Karpas-422 (cell line): ENCODE measurements around the gene ABLIM1. TPM values are rescaled to one million over a fixed set of nuclear protein-coding genes. Genes with fewer than 3 reads are reported as not detected.

Experiments
- DNase-seq: peaks from one replicate; pipeline ENCODE4 v3.0.0-alpha.2; 2015
- H2AFZ ChIP-seq: fragments of 200-600 bp; sonication (generic); 2 replicates; pipeline ENCODE4 v1.6.1; 2014; ENCODE audit warnings: antibody characterized with exemption, low read length, mixed read lengths
- H3K27ac ChIP-seq: fragments of 200-600 bp; sonication (generic); 2 replicates; pipeline ENCODE4 v1.5.1; 2014; ENCODE audit warnings: mild to moderate bottlenecking, low read length, moderate library complexity
- H3K27me3 ChIP-seq: fragments of 200-600 bp; sonication (generic); 2 replicates; pipeline ENCODE4 v1.6.1; 2014; ENCODE audit warnings: low read length, mixed read lengths
- H3K36me3 ChIP-seq: fragments of 200-600 bp; sonication (generic); 2 replicates; pipeline ENCODE4 v1.6.1; 2014; ENCODE audit warnings: low read length, mixed read lengths; ENCODE audit not compliant: insufficient read depth
- H3K4me1 ChIP-seq: fragments of 200-600 bp; sonication (generic); 2 replicates; pipeline ENCODE4 v1.6.1; 2014; ENCODE audit warnings: mild to moderate bottlenecking, low read length, mixed read lengths
- H3K4me2 ChIP-seq: fragments of 200-600 bp; sonication (generic); 2 replicates; pipeline ENCODE4 v1.6.1; 2014; ENCODE audit warnings: low read length, low read depth, mild to moderate bottlenecking; ENCODE audit not compliant: poor library complexity, severe bottlenecking
- H3K4me3 ChIP-seq: fragments of 200-600 bp; sonication (generic); 2 replicates; pipeline ENCODE4 v1.5.1; 2014; ENCODE audit warnings: mild to moderate bottlenecking, antibody characterized with exemption, low read length, mixed read lengths
- H3K79me2 ChIP-seq: fragments of 200-600 bp; sonication (generic); 2 replicates; pipeline ENCODE4 v1.6.1; 2014; ENCODE audit warnings: mild to moderate bottlenecking, low read length, mixed read lengths
- H3K9ac ChIP-seq: fragments of 200-600 bp; sonication (generic); 2 replicates; pipeline ENCODE4 v1.6.0; 2014; ENCODE audit warnings: low read length
- H3K9me2 ChIP-seq: fragments of 200-600 bp; sonication (generic), shearing (Covaris generic); replicated peaks from 2 replicates; pipeline ENCODE4 v1.6.0; 2014; ENCODE audit warnings: mild to moderate bottlenecking, low read length, moderate library complexity; ENCODE audit not compliant: insufficient read depth
- H3K9me3 ChIP-seq: fragments of 300-700, 200-600 bp; sonication (generic); 2 replicates; pipeline ENCODE4 v1.6.1; 2014; ENCODE audit warnings: low read length, mixed read lengths
- H4K20me1 ChIP-seq: fragments of 200-600 bp; sonication (generic); 2 replicates; pipeline ENCODE4 v1.6.1; 2014; ENCODE audit warnings: mild to moderate bottlenecking, antibody characterized with exemption, low read length, low read depth; ENCODE audit not compliant: insufficient read depth
- total RNA-seq: library from RNA; depleted of rRNA; stranded (reverse); fragments of >200 nt; shearing (Covaris generic); gene quantifications from 2 replicates; pipeline ENCODE4 v1.2.3, GENCODE V29; 2014; ENCODE audit warnings: low replicate concordance

Gene ABLIM1
- total RNA-seq, 1 experiment from 2014 or later, result 131 TPM

- DNase-seq, result no peak
- Histone ChIP-seq H2AFZ (no peak overlapping the region), H3K4me3 (no peak overlapping the region), H3K9ac (no peak overlapping the region), H3K9me2 (no peaks in the 10 kb centered on the region), H3K79me2 (no peaks in the 10 kb centered on the region), H3K27me3 (no peaks in the 10 kb centered on the region), H3K9me3 (no peaks in the 10 kb centered on the region), H3K4me1 (no peaks in the 10 kb centered on the region), H3K4me2 (no peak overlapping the region), H3K27ac (no peak overlapping the region), H3K36me3 (no peaks in the 10 kb centered on the region), H4K20me1 (no peaks in the 10 kb centered on the region)
Observed at GRCh38 chr10:114566064-114566463, 92.0 kb downstream of the ABLIM1 start.

- H2AFZ ChIP-seq, result no peak overlapping the region
- DNase-seq, result no peak
- H3K9ac ChIP-seq, result no peak overlapping the region
- no peaks in the 10 kb centered on the region for H3K9me2 ChIP-seq
- no peak overlapping the region for H3K27ac ChIP-seq
- no peaks in the 10 kb centered on the region for H3K36me3 ChIP-seq
- H3K27me3 ChIP-seq, result no peaks in the 10 kb centered on the region
- no peaks in the 10 kb centered on the region for H3K79me2 ChIP-seq
- no peaks in the 10 kb centered on the region for H3K9me3 ChIP-seq
- H4K20me1 ChIP-seq, result no peaks in the 10 kb centered on the region
- H3K4me2 ChIP-seq, result no peak overlapping the region
- H3K4me3 ChIP-seq, result no peak overlapping the region
- no peaks in the 10 kb centered on the region for H3K4me1 ChIP-seq
Observed at GRCh38 chr10:114565066-114565465, 93.0 kb downstream of the ABLIM1 start.

- no peak for DNase-seq
- no peaks in the 10 kb centered on the region for H4K20me1 ChIP-seq
Observed at GRCh38 chr10:114561008-114561523, 97.0 kb downstream of the ABLIM1 start.

GRCh38 chr10:114560144-114560543 is 97.9 kb downstream of the ABLIM1 start:
- Histone ChIP-seq H3K4me1 (no peaks in the 10 kb centered on the region), H3K27me3 (no peaks in the 10 kb centered on the region), H3K4me3 (no peak overlapping the region)

More at GRCh38 chr10:114561008-114561523, 97.0 kb downstream of the ABLIM1 start:
- H3K9ac ChIP-seq, result no peak overlapping the region
- H3K79me2 ChIP-seq, result no peaks in the 10 kb centered on the region
- no peak overlapping the region for H3K4me2 ChIP-seq
- H3K27ac ChIP-seq, result no peak overlapping the region
- H3K9me3 ChIP-seq, result no peaks in the 10 kb centered on the region
- no peak overlapping the region for H2AFZ ChIP-seq
- no peak overlapping the region for H3K4me3 ChIP-seq
- H3K9me2 ChIP-seq, result no peaks in the 10 kb centered on the region
- H3K36me3 ChIP-seq, result no peaks in the 10 kb centered on the region
- H3K27me3 ChIP-seq, result no peaks in the 10 kb centered on the region
- H3K4me1 ChIP-seq, result no peaks in the 10 kb centered on the region

GRCh38 chr10:114559636-114560035 is 98.4 kb downstream of the ABLIM1 start:
- H3K9me3 ChIP-seq, result no peaks in the 10 kb centered on the region
- no peak overlapping the region for H2AFZ ChIP-seq
- H3K27ac ChIP-seq, result no peak overlapping the region
- H3K9me2 ChIP-seq, result no peaks in the 10 kb centered on the region
- no peaks in the 10 kb centered on the region for H3K79me2 ChIP-seq
- no peak for DNase-seq
- H3K4me2 ChIP-seq, result no peak overlapping the region
- no peaks in the 10 kb centered on the region for H4K20me1 ChIP-seq
- H3K36me3 ChIP-seq, result no peaks in the 10 kb centered on the region
- no peak overlapping the region for H3K9ac ChIP-seq
- no peaks in the 10 kb centered on the region for H3K4me1 ChIP-seq
- H3K27me3 ChIP-seq, result no peaks in the 10 kb centered on the region
- H3K4me3 ChIP-seq, result no peak overlapping the region

More at GRCh38 chr10:114560144-114560543, 97.9 kb downstream of the ABLIM1 start:
- H3K9me2 ChIP-seq, result no peaks in the 10 kb centered on the region
- H3K4me2 ChIP-seq, result no peak overlapping the region
- H3K9ac ChIP-seq, result no peak overlapping the region
- no peaks in the 10 kb centered on the region for H3K36me3 ChIP-seq
- no peak overlapping the region for H3K27ac ChIP-seq
- no peak overlapping the region for H2AFZ ChIP-seq
- DNase-seq, result no peak
- H3K79me2 ChIP-seq, result no peaks in the 10 kb centered on the region
- H3K9me3 ChIP-seq, result no peaks in the 10 kb centered on the region
- H4K20me1 ChIP-seq, result no peaks in the 10 kb centered on the region

GRCh38 chr10:114557854-114558253 is 100.2 kb downstream of the ABLIM1 start:
- Histone ChIP-seq H3K36me3 (no peaks in the 10 kb centered on the region), H3K4me2 (no peak overlapping the region), H4K20me1 (no peaks in the 10 kb centered on the region), H3K9me2 (no peaks in the 10 kb centered on the region), H3K4me1 (peaks cover under 1% of the 10 kb centered on the region; the same call in 1 of the 2 replicates), H3K27ac (no peak overlapping the region), H3K9me3 (no peaks in the 10 kb centered on the region), H3K9ac (no peak overlapping the region), H3K4me3 (no peak overlapping the region), H2AFZ (no peak overlapping the region), H3K79me2 (no peaks in the 10 kb centered on the region), H3K27me3 (no peaks in the 10 kb centered on the region)
- DNase-seq, result no peak

GRCh38 chr10:114556236-114557122 is 101.6 kb downstream of the ABLIM1 start:
- H3K27me3 ChIP-seq, result no peaks in the 10 kb centered on the region
- no peak overlapping the region for H3K4me3 ChIP-seq
- no peak for DNase-seq
- no peaks in the 10 kb centered on the region for H3K9me2 ChIP-seq
- no peaks in the 10 kb centered on the region for H3K79me2 ChIP-seq
- no peaks in the 10 kb centered on the region for H3K9me3 ChIP-seq
- no peak overlapping the region for H3K9ac ChIP-seq
- no peak overlapping the region for H2AFZ ChIP-seq
- no peak overlapping the region for H3K27ac ChIP-seq
- H3K36me3 ChIP-seq, result no peaks in the 10 kb centered on the region
- H3K4me2 ChIP-seq, result no peak overlapping the region
- no peaks in the 10 kb centered on the region for H4K20me1 ChIP-seq
- H3K4me1 ChIP-seq, result peaks cover 3% of the 10 kb centered on the region; the same call in 1 of the 2 replicates

- Histone ChIP-seq H3K79me2 (no peaks in the 10 kb centered on the region), H3K27ac (no peak overlapping the region), H3K9ac (no peak overlapping the region), H3K27me3 (no peaks in the 10 kb centered on the region), H3K4me2 (no peak overlapping the region), H4K20me1 (no peaks in the 10 kb centered on the region), H3K9me2 (no peaks in the 10 kb centered on the region), H2AFZ (no peak overlapping the region), H3K9me3 (no peaks in the 10 kb centered on the region), H3K4me1 (peaks cover 9% of the 10 kb centered on the region), H3K36me3 (no peaks in the 10 kb centered on the region), H3K4me3 (no peak overlapping the region)
- no peak for DNase-seq
Observed at GRCh38 chr10:114553436-114553835, 104.6 kb downstream of the ABLIM1 start.
